ENCODE results near the gene LENG8. TPM values are rescaled to one million over a fixed set of nuclear protein-coding genes. Genes with fewer than 3 reads are reported as not detected.
A peak's percentile ranks its signal among the peaks of the same experiment; 100 is the strongest.

Gene LENG8
- total RNA-seq, 1 experiment from 2014 or later, result 55.5 TPM

DNA sequence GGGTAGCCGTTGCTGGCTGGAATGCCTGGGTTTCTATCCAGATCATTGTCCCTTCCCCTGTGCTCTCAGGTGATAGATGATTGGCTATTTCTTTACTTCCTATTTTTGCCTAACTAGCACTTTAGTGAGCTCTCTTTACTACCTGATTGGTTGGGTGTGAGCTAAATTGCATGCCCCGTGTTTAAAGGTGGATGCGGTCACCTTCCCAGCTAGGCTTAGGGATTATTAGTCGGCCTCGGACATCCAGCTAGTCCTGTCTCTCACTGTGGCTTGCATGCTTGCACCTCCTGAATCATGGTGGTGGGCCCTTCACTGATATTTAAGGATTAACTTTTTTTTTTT lies 23.6 kb upstream of the LENG8 start:
- no peak for ATAC-seq
- H3K4me1 ChIP-seq (ENCODE audit: insufficient read depth, low read length), result peaks cover 9% of the 10 kb centered on the region
- H3K4me2 ChIP-seq (ENCODE audit: low read length), result no peak overlapping the region
- CTCF ChIA-PET, result interaction anchor here (1.0 kb wide), 1 partner anchor 14 kb away, joined by 3 read pairs; no protein-coding TSS in a partner anchor
- H3K79me2 ChIP-seq (ENCODE audit: low read length), result no peaks in the 10 kb centered on the region
- no peaks in the 10 kb centered on the region for H3K36me3 ChIP-seq (ENCODE audit: low read depth, low read length)
- H3K9me2 ChIP-seq (replicated peaks; ENCODE audit: low read length), result no peaks in the 10 kb centered on the region
- no peaks in the 10 kb centered on the region for H3K9me3 ChIP-seq (ENCODE audit: low read length)
- no peak overlapping the region for H2AFZ ChIP-seq (ENCODE audit: low read length)
- no peak for DNase-seq
- no peak overlapping the region for H3K9ac ChIP-seq (ENCODE audit: low read length)
- POLR2A ChIA-PET (ENCODE audit: unreplicated experiment), result no interaction called here
- peaks cover 6% of the 10 kb centered on the region; the same call in 1 of the 2 replicates for H3K27me3 ChIP-seq (ENCODE audit: low read length)
- intact Hi-C loops (cut with micrococcal nuclease), result no loop called here
- TF ChIP-seq EZH2phosphoT487 (IDR thresholded peaks at IDR 0.05; ENCODE audit: borderline replicate concordance, low read length), result no peak
- TF ChIP-seq EZH2 (IDR thresholded peaks at IDR 0.05; ENCODE audit: low read length, unreplicated experiment), result no peak
- TF ChIP-seq, protein P1, sequence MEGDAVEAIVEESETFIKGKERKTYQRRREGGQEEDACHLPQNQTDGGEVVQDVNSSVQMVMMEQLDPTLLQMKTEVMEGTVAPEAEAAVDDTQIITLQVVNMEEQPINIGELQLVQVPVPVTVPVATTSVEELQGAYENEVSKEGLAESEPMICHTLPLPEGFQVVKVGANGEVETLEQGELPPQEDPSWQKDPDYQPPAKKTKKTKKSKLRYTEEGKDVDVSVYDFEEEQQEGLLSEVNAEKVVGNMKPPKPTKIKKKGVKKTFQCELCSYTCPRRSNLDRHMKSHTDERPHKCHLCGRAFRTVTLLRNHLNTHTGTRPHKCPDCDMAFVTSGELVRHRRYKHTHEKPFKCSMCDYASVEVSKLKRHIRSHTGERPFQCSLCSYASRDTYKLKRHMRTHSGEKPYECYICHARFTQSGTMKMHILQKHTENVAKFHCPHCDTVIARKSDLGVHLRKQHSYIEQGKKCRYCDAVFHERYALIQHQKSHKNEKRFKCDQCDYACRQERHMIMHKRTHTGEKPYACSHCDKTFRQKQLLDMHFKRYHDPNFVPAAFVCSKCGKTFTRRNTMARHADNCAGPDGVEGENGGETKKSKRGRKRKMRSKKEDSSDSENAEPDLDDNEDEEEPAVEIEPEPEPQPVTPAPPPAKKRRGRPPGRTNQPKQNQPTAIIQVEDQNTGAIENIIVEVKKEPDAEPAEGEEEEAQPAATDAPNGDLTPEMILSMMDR (conservative IDR thresholded peaks at IDR 0.05; ENCODE audit: low read depth, low read length), result no peak
- no peak overlapping the region for H3K27ac ChIP-seq (ENCODE audit: low read length)
- no TSS peak for BruUV-seq (replicated peaks)
- no peaks in the 10 kb centered on the region for H3F3A ChIP-seq (ENCODE audit: low read length, unreplicated experiment)
- H3K4me3 ChIP-seq (ENCODE audit: low read length), result no peak overlapping the region
- no peaks in the 10 kb centered on the region for H4K20me1 ChIP-seq (ENCODE audit: low read length)

DNA sequence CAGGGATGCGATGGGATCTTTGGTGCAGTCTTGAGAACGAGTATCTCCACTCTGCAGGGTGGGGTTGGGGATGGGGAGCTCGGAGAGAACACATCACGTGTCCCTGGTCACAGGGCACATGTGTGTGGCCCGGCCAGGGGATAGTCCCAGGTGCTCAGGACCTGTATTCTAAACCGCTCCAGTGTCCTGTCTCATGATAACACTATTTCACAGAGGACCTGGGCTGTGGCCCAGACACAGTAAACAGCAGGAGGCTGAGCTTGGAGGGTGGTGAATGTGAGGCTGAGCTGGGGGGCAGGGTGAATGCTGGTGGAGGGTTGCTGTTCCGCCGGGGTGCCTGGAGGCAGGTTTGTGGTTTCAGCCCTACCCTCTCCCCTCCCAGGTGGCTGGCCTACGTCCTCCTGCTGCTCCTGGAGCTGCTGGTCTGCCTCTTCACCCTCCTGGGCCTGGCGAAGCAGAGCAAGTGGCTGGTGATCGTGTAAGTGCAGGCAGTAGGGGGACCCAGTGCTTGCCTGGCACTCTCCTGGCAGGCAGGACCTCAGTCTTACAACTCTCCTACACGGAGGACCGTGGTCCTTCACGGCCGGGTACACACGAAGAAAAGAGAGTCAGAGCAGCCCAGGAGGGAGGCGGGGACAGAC lies 22.6 kb upstream of the LENG8 start:
- CTCF ChIA-PET, result no interaction called here
- Histone ChIP-seq H4K20me1 (ENCODE audit: low read length) (no peaks in the 10 kb centered on the region), H3K9me3 (ENCODE audit: low read length) (no peaks in the 10 kb centered on the region), H3F3A (ENCODE audit: low read length, unreplicated experiment) (no peaks in the 10 kb centered on the region), H3K79me2 (ENCODE audit: low read length) (no peaks in the 10 kb centered on the region), H3K4me3 (ENCODE audit: low read length) (no peak overlapping the region), H3K9ac (ENCODE audit: low read length) (no peak overlapping the region), H3K27ac (ENCODE audit: low read length) (no peak overlapping the region), H3K4me1 (ENCODE audit: insufficient read depth, low read length) (peaks cover 17% of the 10 kb centered on the region), H3K27me3 (ENCODE audit: low read length) (peaks cover 6% of the 10 kb centered on the region; the same call in 1 of the 2 replicates), H2AFZ (ENCODE audit: low read length) (peak overlapping the region; percentile 36; the same call in 1 of the 2 replicates), H3K36me3 (ENCODE audit: low read depth, low read length) (no peaks in the 10 kb centered on the region), H3K4me2 (ENCODE audit: low read length) (peak overlapping the region; percentile 28; the same call in 1 of the 2 replicates), H3K9me2 (replicated peaks; ENCODE audit: low read length) (no peaks in the 10 kb centered on the region)
- ATAC-seq (peak; percentile 27), DNase-seq (peak; percentile 54)
- TF ChIP-seq, protein P1 (conservative IDR thresholded peaks at IDR 0.05; ENCODE audit: low read depth, low read length), result 0 out of 2 replicates have a peak, but pooled peaks have one; percentile 17
- no peak for TF ChIP-seq EZH2 (IDR thresholded peaks at IDR 0.05; ENCODE audit: low read length, unreplicated experiment)
- intact Hi-C loops (cut with micrococcal nuclease), result no loop called here
- no TSS peak for BruUV-seq (replicated peaks)
- POLR2A ChIA-PET (ENCODE audit: unreplicated experiment), result no interaction called here

DNA sequence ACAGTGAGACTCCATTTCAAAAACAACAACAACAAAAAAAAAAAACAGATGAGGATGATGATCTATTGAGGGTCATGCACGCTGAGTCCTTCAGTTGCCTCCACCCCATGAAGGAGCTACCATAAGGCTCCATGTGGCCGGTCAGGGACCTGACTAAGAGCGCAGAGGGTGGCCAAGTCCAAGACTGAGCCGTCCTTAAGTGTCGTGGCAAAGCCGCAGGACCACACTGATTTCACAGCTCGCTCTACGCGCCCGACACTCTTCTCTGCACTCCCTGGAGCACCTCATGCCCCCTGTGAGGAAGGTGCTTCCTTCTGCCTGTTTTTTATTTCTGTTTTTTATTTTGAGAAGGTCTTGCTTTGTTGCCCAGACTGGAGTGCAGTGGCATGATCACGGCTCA lies 21.4 kb upstream of the LENG8 start:
- Histone ChIP-seq H3K27ac (ENCODE audit: low read length) (no peak overlapping the region), H3K27me3 (ENCODE audit: low read length) (peaks cover 6% of the 10 kb centered on the region; the same call in 1 of the 2 replicates), H4K20me1 (ENCODE audit: low read length) (no peaks in the 10 kb centered on the region), H3K36me3 (ENCODE audit: low read depth, low read length) (no peaks in the 10 kb centered on the region), H3K4me2 (ENCODE audit: low read length) (no peak overlapping the region), H3K9me3 (ENCODE audit: low read length) (no peaks in the 10 kb centered on the region), H2AFZ (ENCODE audit: low read length) (no peak overlapping the region), H3K4me1 (ENCODE audit: insufficient read depth, low read length) (peaks cover 28% of the 10 kb centered on the region), H3K9me2 (replicated peaks; ENCODE audit: low read length) (no peaks in the 10 kb centered on the region), H3K79me2 (ENCODE audit: low read length) (no peaks in the 10 kb centered on the region), H3K9ac (ENCODE audit: low read length) (no peak overlapping the region), H3F3A (ENCODE audit: low read length, unreplicated experiment) (no peaks in the 10 kb centered on the region), H3K4me3 (ENCODE audit: low read length) (no peak overlapping the region)
- ChIA-PET POLR2A (ENCODE audit: unreplicated experiment) (no interaction called here), CTCF (no interaction called here)
- intact Hi-C loops (cut with micrococcal nuclease), result no loop called here
- TF ChIP-seq, protein P1 (conservative IDR thresholded peaks at IDR 0.05; ENCODE audit: low read depth, low read length), result no peak
- no peak for TF ChIP-seq EZH2 (IDR thresholded peaks at IDR 0.05; ENCODE audit: low read length, unreplicated experiment)
- TF ChIP-seq EZH2phosphoT487 (IDR thresholded peaks at IDR 0.05; ENCODE audit: borderline replicate concordance, low read length), result no peak
- DNase-seq (no peak), ATAC-seq (no peak)
- no TSS peak for BruUV-seq (replicated peaks)

Data from PC-3 (cell line).